Esophagus muscularis mucosa (tissue), 3 donors: ENCODE data around the gene KCNMB1.

Experiments used
- POLR2A ChIP-seq: fragments of 450-650 bp; IDR thresholded peaks from one replicate; pipeline ENCODE4 v1.6.1; 2017; ENCODE audit warnings: antibody characterized with exemption, moderate library complexity, mild to moderate bottlenecking, low read depth
- POLR2AphosphoS5 ChIP-seq, 2 donors: sonication (generic); formaldehyde crosslinking; IDR thresholded peaks; one replicate each; pipeline ENCODE4 v1.6.1; 2017; ENCODE audit warnings: antibody characterized with exemption in 2 of 2
- TF ChIP-seq, protein P1 (sequence below), 3 experiments: fragments of 200-600 bp in 2 of 3; fragments of 450-650 bp in 1 of 3; sonication (generic) in 2 of 3; IDR thresholded peaks; one replicate each; pipeline ENCODE4 v1.5.1; 2017 to 2019; ENCODE audit warnings: antibody characterized with exemption in 3 of 3, mild to moderate bottlenecking in 2 of 3, moderate library complexity in 1 of 3

DNA sequence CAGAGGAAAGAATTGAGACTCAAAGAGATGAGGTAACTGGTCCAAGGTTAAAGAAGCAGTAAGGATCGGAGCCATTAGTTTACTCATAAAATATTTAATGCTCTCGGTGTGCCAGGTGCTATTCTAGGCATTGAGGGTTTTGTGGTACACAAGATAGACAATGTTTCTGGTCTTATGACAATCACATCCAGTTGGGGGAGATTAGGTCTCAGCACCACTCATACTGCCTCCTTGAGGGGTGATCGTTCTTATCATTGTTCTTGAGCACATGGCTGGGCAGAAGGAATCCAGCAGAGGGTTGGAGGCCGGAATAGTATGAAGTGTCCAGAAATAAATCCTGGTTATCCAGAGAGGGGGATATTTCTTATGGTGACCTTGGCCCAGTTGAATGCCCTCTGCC, 50.9 kb downstream of the KCNMB1 start:
- TF ChIP-seq, protein P1, sequence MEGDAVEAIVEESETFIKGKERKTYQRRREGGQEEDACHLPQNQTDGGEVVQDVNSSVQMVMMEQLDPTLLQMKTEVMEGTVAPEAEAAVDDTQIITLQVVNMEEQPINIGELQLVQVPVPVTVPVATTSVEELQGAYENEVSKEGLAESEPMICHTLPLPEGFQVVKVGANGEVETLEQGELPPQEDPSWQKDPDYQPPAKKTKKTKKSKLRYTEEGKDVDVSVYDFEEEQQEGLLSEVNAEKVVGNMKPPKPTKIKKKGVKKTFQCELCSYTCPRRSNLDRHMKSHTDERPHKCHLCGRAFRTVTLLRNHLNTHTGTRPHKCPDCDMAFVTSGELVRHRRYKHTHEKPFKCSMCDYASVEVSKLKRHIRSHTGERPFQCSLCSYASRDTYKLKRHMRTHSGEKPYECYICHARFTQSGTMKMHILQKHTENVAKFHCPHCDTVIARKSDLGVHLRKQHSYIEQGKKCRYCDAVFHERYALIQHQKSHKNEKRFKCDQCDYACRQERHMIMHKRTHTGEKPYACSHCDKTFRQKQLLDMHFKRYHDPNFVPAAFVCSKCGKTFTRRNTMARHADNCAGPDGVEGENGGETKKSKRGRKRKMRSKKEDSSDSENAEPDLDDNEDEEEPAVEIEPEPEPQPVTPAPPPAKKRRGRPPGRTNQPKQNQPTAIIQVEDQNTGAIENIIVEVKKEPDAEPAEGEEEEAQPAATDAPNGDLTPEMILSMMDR (IDR thresholded peaks at IDR 0.05): no peak
- no peak for TF ChIP-seq POLR2A
- TF ChIP-seq POLR2AphosphoS5 (IDR thresholded peaks at IDR 0.05): no peak
